Measurements from ENCODE around the gene ADI1.

The ADI1 gene

GRCh38 chr2:3519255-3520205, at the start of gene ADI1:
Gene ADI1, minus strand, starts transcription at chr2:3519531. Its CDS starts 44 bp downstream, at chr2:3519487.
- DNase-seq, result peak; percentile 70 to 94 (median 82)

- no peak for DNase-seq
These were observed 47.5 kb upstream of the ADI1 start for GRCh38 chr2:3566806-3567205.

- no peak for DNase-seq
These were observed 45.8 kb upstream of the ADI1 start for GRCh38 chr2:3565117-3565516.

- no peak for DNase-seq
These were observed 44.2 kb upstream of the ADI1 start for GRCh38 chr2:3563521-3563976.

GRCh38 chr2:3558205-3559014, 39.1 kb upstream of the ADI1 start, which contains the start of gene RNASEH1:
Gene RNASEH1, minus strand, starts transcription at chr2:3558333. Its CDS starts 73 bp downstream, at chr2:3558260.
- peak; percentile 92 to 98 (median 96) for DNase-seq

- DNase-seq, result no peak
These were observed 38.4 kb upstream of the ADI1 start for GRCh38 chr2:3557639-3558204.

- DNase-seq, result no peak
These were observed 34.6 kb upstream of the ADI1 start for GRCh38 chr2:3553946-3554345.

GRCh38 chr2:3547915-3548314, 28.6 kb upstream of the ADI1 start:
- DNase-seq, result no peak

- no peak for DNase-seq
These were observed 26.6 kb upstream of the ADI1 start for GRCh38 chr2:3545788-3546478.

GRCh38 chr2:3543023-3543683, 23.8 kb upstream of the ADI1 start:
- no peak for DNase-seq

GRCh38 chr2:3542107-3542506, 22.8 kb upstream of the ADI1 start:
- DNase-seq, result no peak

- DNase-seq, result no peak
These were observed 20.5 kb upstream of the ADI1 start for GRCh38 chr2:3539836-3540235.

GRCh38 chr2:3536682-3537632, 17.6 kb upstream of the ADI1 start:
- DNase-seq, result no peak

- no peak for DNase-seq
These were observed 16.7 kb upstream of the ADI1 start for GRCh38 chr2:3535794-3536681.

GRCh38 chr2:3535467-3535793, 16.1 kb upstream of the ADI1 start:
- no peak for DNase-seq

GRCh38 chr2:3534251-3534814, 15.0 kb upstream of the ADI1 start:
- DNase-seq, result no peak

- DNase-seq, result no peak
These were observed 14.5 kb upstream of the ADI1 start for GRCh38 chr2:3533836-3534235.

GRCh38 chr2:3532941-3533340, 13.6 kb upstream of the ADI1 start:
- DNase-seq, result no peak

GRCh38 chr2:3529316-3530025, 10.1 kb upstream of the ADI1 start:
- no peak for DNase-seq
